ENCODE measurements around the gene SPN. TPM values are rescaled to one million over a fixed set of nuclear protein-coding genes. Genes with fewer than 3 reads are reported as not detected.
A peak's percentile ranks its signal among the peaks of the same experiment; 100 is the strongest.
"Not testable (repeated sequence)": the region's sequence is repeated elsewhere in the genome, so short reads cannot be mapped to it uniquely, and the experiment has no call there.

SPN gene, protein sequence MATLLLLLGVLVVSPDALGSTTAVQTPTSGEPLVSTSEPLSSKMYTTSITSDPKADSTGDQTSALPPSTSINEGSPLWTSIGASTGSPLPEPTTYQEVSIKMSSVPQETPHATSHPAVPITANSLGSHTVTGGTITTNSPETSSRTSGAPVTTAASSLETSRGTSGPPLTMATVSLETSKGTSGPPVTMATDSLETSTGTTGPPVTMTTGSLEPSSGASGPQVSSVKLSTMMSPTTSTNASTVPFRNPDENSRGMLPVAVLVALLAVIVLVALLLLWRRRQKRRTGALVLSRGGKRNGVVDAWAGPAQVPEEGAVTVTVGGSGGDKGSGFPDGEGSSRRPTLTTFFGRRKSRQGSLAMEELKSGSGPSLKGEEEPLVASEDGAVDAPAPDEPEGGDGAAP
- total RNA-seq, result 100 to 1,000 TPM; 339 to 352 TPM

DNA sequence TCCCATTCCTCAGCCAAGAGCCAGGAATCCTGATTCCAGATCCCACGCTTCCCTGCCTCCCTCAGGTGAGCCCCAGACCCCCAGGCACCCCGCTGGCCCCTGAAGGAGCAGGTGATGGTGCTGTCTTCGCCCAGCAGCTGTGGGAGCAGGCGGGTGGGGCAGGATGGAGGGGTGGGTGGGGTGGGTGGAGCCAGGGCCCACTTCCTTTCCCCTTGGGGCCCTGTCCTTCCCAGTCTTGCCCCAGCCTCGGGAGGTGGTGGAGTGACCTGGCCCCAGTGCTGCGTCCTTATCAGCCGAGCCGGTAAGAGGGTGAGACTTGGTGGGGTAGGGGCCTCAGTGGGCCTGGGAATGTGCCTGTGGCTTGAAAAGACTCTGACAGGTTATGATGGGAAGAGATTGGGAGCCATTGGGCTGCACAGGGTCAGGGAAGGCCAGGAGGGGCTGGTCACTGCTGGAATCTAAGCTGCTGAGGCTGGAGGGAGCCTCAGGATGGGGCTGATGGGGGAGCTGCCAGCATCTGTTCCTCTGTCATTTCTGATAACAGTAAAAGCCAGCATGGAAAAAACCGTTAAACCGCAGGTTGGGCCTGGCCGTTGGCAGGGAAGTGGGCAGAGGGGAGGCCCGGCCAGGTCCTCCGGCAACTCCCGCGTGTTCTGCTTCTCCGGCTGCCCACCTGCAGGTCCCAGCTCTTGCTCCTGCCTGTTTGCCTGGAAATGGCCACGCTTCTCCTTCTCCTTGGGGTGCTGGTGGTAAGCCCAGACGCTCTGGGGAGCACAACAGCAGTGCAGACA is at the start of gene SPN:
Gene SPN (plus strand): TSS at position 232 of the 791 bp plus-strand sequence. CDS start 482 bp downstream, at position 714.
- Mint-ChIP-seq H3K36me3 (ENCODE audit: low read depth) (peaks cover 50% of the 10 kb centered on the region), H3K27me3 (ENCODE audit: low read depth) (no peaks in the 10 kb centered on the region), H3K4me3 (peak within 1 kb of the TSS; percentile 96), H3K4me1 (ENCODE audit: low read depth) (peaks cover 49% of the 10 kb centered on the region), H3K27ac (peak within 1 kb of the TSS; percentile 97), H3K9me3 (ENCODE audit: insufficient read depth) (no peaks in the 10 kb centered on the region)
- DNase-seq (peak; percentile 73), ATAC-seq (peak; percentile 40)
- POLR2A ChIA-PET, result interaction anchor here (0.6 to 1.8 kb wide), 8 partner anchors 12 to 1780 kb away, joined by 3 to 11 read pairs (median 5); partner anchors contain the start of gene QPRT
- CTCF ChIA-PET, result interaction anchor here (0.7 to 4.0 kb wide), 12 partner anchors 12 to 404 kb away, joined by 3 to 32 read pairs (median 3); partner anchors contain the start of gene PAGR1

- POLR2A ChIA-PET, result interaction anchor here (1.0 kb wide), 1 partner anchor 50 kb away, joined by 5 read pairs; the partner anchor contains the start of gene SPN
- H3K4me1 Mint-ChIP-seq (ENCODE audit: low read depth), result peaks cover 15% of the 10 kb centered on the region
- peak; percentile 92 for DNase-seq
- H3K27me3 Mint-ChIP-seq (ENCODE audit: low read depth); H3K9me3 Mint-ChIP-seq (ENCODE audit: insufficient read depth); CTCF ChIA-PET: not testable (repeated sequence)
- H3K36me3 Mint-ChIP-seq (ENCODE audit: low read depth), result peaks cover 12% of the 10 kb centered on the region
- peak overlapping the region; percentile 92 for H3K27ac Mint-ChIP-seq
- peak; percentile 72 for ATAC-seq
- H3K4me3 Mint-ChIP-seq, result peak overlapping the region; percentile 82
Observed at GRCh38 chr16:29613307-29614057, 49.6 kb upstream of the SPN start.

GRCh38 chr16:29614691-29615314 is 48.2 kb upstream of the SPN start:
- peak overlapping the region; percentile 22 for H3K4me3 Mint-ChIP-seq
- H3K4me1 Mint-ChIP-seq (ENCODE audit: low read depth); ATAC-seq; H3K9me3 Mint-ChIP-seq (ENCODE audit: insufficient read depth); H3K27me3 Mint-ChIP-seq (ENCODE audit: low read depth); POLR2A ChIA-PET; H3K36me3 Mint-ChIP-seq (ENCODE audit: low read depth); H3K27ac Mint-ChIP-seq; DNase-seq; CTCF ChIA-PET: not testable (repeated sequence)

DNA sequence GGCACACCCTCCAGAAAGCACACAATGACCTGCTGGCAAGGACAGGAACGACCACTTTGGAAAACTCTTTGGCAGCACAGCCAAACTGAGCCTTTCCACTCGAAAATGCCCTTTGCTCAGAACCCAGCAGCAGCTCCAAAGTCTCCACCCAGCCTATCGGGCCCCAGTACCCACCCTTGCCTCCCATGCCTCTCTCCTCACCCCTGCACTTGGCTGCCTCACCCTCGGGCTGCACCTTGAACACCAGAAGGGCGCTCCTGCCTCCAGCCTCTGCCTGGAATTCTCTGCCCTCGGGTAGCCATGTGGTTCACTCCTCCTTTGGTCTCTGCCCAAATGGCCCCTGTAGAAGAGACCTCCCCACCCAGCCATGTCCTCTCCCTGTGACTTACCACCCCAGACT is 46.9 kb upstream of the SPN start:
- ATAC-seq; POLR2A ChIA-PET; DNase-seq; H3K36me3 Mint-ChIP-seq (ENCODE audit: low read depth); H3K4me1 Mint-ChIP-seq (ENCODE audit: low read depth); H3K9me3 Mint-ChIP-seq (ENCODE audit: insufficient read depth); H3K27ac Mint-ChIP-seq; H3K27me3 Mint-ChIP-seq (ENCODE audit: low read depth); H3K4me3 Mint-ChIP-seq; CTCF ChIA-PET: not testable (repeated sequence)

GRCh38 chr16:29620591-29620990 is 42.5 kb upstream of the SPN start:
- H3K36me3 Mint-ChIP-seq (ENCODE audit: low read depth); H3K4me3 Mint-ChIP-seq; H3K27ac Mint-ChIP-seq; H3K9me3 Mint-ChIP-seq (ENCODE audit: insufficient read depth); CTCF ChIA-PET; POLR2A ChIA-PET; H3K27me3 Mint-ChIP-seq (ENCODE audit: low read depth): not testable (repeated sequence)
- H3K4me1 Mint-ChIP-seq (ENCODE audit: low read depth), result peaks cover 11% of the 10 kb centered on the region
- peak; percentile 72 for ATAC-seq
- DNase-seq, result peak; percentile 42

GRCh38 chr16:29622738-29623137 is 40.3 kb upstream of the SPN start:
- H3K27me3 Mint-ChIP-seq (ENCODE audit: low read depth); POLR2A ChIA-PET: not testable (repeated sequence)

GRCh38 chr16:29623253-29623652 is 39.8 kb upstream of the SPN start:
- H3K27ac Mint-ChIP-seq; H3K36me3 Mint-ChIP-seq (ENCODE audit: low read depth); POLR2A ChIA-PET; ATAC-seq; H3K4me3 Mint-ChIP-seq; CTCF ChIA-PET; H3K27me3 Mint-ChIP-seq (ENCODE audit: low read depth); DNase-seq; H3K9me3 Mint-ChIP-seq (ENCODE audit: insufficient read depth): not testable (repeated sequence)
- peaks cover 24% of the 10 kb centered on the region for H3K4me1 Mint-ChIP-seq (ENCODE audit: low read depth)

More at GRCh38 chr16:29622738-29623137, 40.3 kb upstream of the SPN start:
- H3K27ac Mint-ChIP-seq; CTCF ChIA-PET; H3K9me3 Mint-ChIP-seq (ENCODE audit: insufficient read depth); H3K4me3 Mint-ChIP-seq; DNase-seq; ATAC-seq; H3K36me3 Mint-ChIP-seq (ENCODE audit: low read depth): not testable (repeated sequence)
- peaks cover 22% of the 10 kb centered on the region for H3K4me1 Mint-ChIP-seq (ENCODE audit: low read depth)

DNA sequence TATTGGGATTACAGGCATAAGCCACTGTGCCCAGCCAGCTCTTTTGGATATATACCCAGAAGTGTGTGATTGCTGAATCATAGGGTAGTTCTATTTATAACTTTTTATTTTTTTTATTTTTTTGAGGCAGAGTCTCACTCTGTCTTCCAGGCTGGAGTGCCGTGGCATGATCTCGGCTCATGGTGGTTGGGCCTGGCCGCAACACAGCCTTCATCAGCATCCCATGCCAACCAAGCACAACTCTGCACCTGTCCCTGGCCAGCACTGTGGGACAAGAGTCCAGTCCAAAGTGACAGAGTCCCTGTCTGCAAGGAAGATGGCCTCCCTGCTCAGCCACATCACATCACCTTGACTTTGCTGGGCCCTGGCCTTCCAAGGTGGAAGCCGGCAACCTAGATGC is 37.9 kb upstream of the SPN start:
- H3K36me3 Mint-ChIP-seq (ENCODE audit: low read depth); H3K9me3 Mint-ChIP-seq (ENCODE audit: insufficient read depth); H3K27ac Mint-ChIP-seq; ATAC-seq; DNase-seq; H3K27me3 Mint-ChIP-seq (ENCODE audit: low read depth); H3K4me3 Mint-ChIP-seq; CTCF ChIA-PET; POLR2A ChIA-PET: not testable (repeated sequence)
- H3K4me1 Mint-ChIP-seq (ENCODE audit: low read depth), result peaks cover 29% of the 10 kb centered on the region

DNA sequence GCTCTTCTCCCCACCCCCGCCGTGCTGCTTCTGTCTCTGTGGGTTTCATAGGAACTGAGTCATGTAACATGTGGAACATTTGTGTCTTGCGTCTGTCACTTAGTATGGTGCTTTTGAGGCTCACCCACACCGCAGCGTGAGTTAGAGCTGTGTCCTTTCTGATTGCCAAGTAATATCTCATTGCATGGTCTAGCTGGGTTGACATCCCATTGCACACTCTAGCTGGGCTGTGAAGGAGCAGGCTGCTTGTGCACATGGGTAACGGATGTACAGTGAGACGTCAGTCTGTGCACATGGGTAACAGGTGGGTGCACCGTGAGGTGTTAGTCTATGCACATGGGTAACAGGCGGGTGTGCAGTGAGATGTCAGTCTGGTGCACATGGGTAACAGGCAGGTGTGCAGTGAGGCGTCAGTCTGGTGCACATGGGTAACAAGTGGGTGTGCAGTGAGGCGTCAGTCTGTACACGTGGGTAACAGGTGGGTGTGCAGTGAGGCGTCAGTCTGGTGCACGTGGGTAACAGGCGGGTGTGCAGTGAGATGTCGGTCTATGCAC is 36.2 kb upstream of the SPN start:
- CTCF ChIA-PET; H3K36me3 Mint-ChIP-seq (ENCODE audit: low read depth); POLR2A ChIA-PET; H3K9me3 Mint-ChIP-seq (ENCODE audit: insufficient read depth); H3K27me3 Mint-ChIP-seq (ENCODE audit: low read depth): not testable (repeated sequence)
- peak; percentile 84 for DNase-seq
- Mint-ChIP-seq H3K27ac (peak overlapping the region; percentile 96), H3K4me3 (peak overlapping the region; percentile 61), H3K4me1 (ENCODE audit: low read depth) (peaks cover 27% of the 10 kb centered on the region)
- peak; percentile 84 for ATAC-seq

DNA sequence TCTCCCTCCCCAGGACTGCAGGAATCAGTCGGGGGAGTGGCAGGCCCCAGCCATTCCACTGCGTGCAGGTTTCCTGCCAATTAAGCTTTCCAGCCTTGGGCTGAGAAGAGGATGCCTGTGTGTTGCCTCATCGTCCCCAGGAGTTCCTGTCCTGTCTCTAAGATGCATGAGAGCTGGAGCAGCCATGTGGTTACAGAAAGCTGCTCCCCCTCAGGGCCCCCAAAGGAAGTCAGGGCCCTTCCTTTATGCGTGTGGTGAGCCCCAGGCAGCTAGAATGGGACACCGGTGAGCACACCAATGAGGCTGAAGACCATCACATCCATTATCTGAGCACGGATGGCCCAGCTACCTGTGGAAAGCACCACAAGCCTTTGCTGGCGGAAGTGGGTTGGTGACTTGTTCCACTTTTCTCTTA is 35.4 kb upstream of the SPN start:
- H3K36me3 Mint-ChIP-seq (ENCODE audit: low read depth); H3K9me3 Mint-ChIP-seq (ENCODE audit: insufficient read depth); POLR2A ChIA-PET; CTCF ChIA-PET; H3K27me3 Mint-ChIP-seq (ENCODE audit: low read depth): not testable (repeated sequence)
- peak overlapping the region; percentile 96 for H3K27ac Mint-ChIP-seq
- DNase-seq (peak; percentile 66), ATAC-seq (peak; percentile 70)
- H3K4me3 Mint-ChIP-seq, result peak overlapping the region; percentile 61
- H3K4me1 Mint-ChIP-seq (ENCODE audit: low read depth), result peaks cover 27% of the 10 kb centered on the region

DNA sequence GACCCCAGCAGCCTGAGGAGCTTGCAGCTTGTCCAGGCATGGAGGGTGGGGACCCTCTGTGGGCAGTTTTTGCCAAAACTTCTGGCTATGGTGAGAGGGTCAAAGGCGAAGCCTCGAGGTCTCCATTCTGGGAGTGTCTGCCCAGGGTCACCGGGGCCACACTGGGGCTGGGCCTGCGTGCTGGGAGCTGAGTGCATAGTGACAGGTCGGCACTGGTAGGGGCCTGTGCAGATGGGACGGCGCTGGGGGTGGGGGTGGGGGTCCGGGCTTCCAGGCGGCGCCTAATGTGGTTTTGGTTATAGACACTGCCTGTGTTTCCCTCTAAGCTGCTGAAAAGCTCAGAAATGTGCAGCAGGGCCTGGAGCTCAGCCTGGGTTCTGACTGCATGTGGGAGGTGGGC is 34.3 kb upstream of the SPN start:
- peaks cover 27% of the 10 kb centered on the region for H3K4me1 Mint-ChIP-seq (ENCODE audit: low read depth)
- POLR2A ChIA-PET; H3K36me3 Mint-ChIP-seq (ENCODE audit: low read depth); H3K27me3 Mint-ChIP-seq (ENCODE audit: low read depth); H3K9me3 Mint-ChIP-seq (ENCODE audit: insufficient read depth); CTCF ChIA-PET; ATAC-seq; H3K4me3 Mint-ChIP-seq; DNase-seq; H3K27ac Mint-ChIP-seq: not testable (repeated sequence)

Data from activated CD8-positive, alpha-beta T cell treated with anti-CD3 and anti-CD28 coated beads, Interleukin-2, amount 10 ng/mL, durations not matched to agents 7 days and 5 days (primary cell).